OCI-LY7 (cell line): ENCODE data around the gene ARHGEF4.

Source experiments
- CTCF ChIP-seq: fragments of 200-600 bp; sonication (generic); conservative IDR thresholded peaks from 2 replicates; pipeline ENCODE4 v1.5.1; 2014; ENCODE audit warnings: mild to moderate bottlenecking, antibody characterized with exemption, low read length, moderate library complexity, mixed read lengths
- EZH2phosphoT487 ChIP-seq: fragments of 200-600 bp; sonication (generic); IDR thresholded peaks from 2 replicates; pipeline ENCODE4 v1.6.1; 2018; ENCODE audit warnings: low read depth, borderline replicate concordance, mild to moderate bottlenecking, mixed run types, antibody characterized with exemption, low read length, moderate library complexity, mixed read lengths

- no peak for TF ChIP-seq CTCF
- TF ChIP-seq EZH2phosphoT487 = no peak
Observed at GRCh38 chr2:131067465-131068125, 230.9 kb downstream of the ARHGEF4 start.
